ENCODE data around the gene ANGPTL2.

The ANGPTL2 gene

GRCh38 chr9:127087836-127088235 is 34.6 kb downstream of the ANGPTL2 start:
- Mint-ChIP-seq H3K9me3 (no peaks in the 10 kb centered on the region), H3K27ac (no peak overlapping the region), H3K4me1 (no peaks in the 10 kb centered on the region), H3K36me3 (peaks cover 21% of the 10 kb centered on the region), H3K4me3 (no peak overlapping the region), H3K27me3 (no peaks in the 10 kb centered on the region)
- no peak for ATAC-seq

DNA sequence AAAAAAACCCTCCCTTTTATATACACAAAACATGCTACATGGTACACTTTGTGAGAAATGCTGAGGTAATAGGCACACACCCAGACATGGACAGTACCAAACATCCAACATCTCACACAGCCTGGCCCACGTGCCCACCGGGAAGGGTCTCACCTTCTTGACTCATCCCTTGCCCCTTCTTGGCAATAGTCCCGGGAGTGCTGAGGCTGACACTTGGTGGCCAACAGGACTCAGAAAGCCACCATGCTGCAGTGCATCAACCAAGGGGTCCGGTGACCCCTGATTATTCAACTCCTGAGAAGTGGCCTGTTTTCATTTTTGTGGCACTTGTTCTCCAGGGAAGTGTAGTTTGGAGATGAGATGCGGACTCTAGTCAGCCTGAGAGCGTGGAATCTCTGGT is 35.0 kb downstream of the ANGPTL2 start:
- H3K9me3 Mint-ChIP-seq = no peaks in the 10 kb centered on the region
- no peak for ATAC-seq
- no peak overlapping the region for H3K27ac Mint-ChIP-seq
- no peaks in the 10 kb centered on the region for H3K4me1 Mint-ChIP-seq
- peaks cover 21% of the 10 kb centered on the region for H3K36me3 Mint-ChIP-seq
- H3K27me3 Mint-ChIP-seq = no peaks in the 10 kb centered on the region
- H3K4me3 Mint-ChIP-seq = no peak overlapping the region

- no peaks in the 10 kb centered on the region for H3K9me3 Mint-ChIP-seq
- H3K27me3 Mint-ChIP-seq = no peaks in the 10 kb centered on the region
- no peaks in the 10 kb centered on the region for H3K4me1 Mint-ChIP-seq
- ATAC-seq = no peak
- peaks cover 21% of the 10 kb centered on the region for H3K36me3 Mint-ChIP-seq
- H3K4me3 Mint-ChIP-seq = no peak overlapping the region
- H3K27ac Mint-ChIP-seq = no peak overlapping the region
Observed at GRCh38 chr9:127086771-127087170, 35.7 kb downstream of the ANGPTL2 start.

DNA sequence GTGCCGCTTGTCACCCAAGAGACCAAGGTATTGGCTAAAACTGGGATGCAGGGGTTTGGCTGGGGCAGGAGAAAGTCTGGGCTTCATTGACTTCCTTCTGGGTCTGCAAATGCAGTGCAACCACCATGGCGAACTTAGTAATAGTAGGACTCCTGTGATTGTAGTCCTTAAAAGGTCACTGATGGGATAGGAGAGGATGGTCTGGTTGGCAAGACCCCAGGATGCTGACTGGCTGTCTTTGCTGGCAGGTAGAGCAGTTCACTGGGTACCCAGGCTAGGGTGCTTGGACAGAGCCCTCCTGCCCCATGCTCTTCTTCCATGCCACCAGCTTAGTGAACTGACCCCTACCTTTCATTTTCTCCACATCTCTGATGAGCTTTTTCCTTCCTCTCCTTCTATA is 37.2 kb downstream of the ANGPTL2 start:
- Mint-ChIP-seq H3K36me3 (peaks cover 27% of the 10 kb centered on the region), H3K4me3 (no peak overlapping the region), H3K4me1 (no peaks in the 10 kb centered on the region), H3K9me3 (no peaks in the 10 kb centered on the region), H3K27me3 (no peaks in the 10 kb centered on the region), H3K27ac (no peak overlapping the region)
- no peak for ATAC-seq

DNA sequence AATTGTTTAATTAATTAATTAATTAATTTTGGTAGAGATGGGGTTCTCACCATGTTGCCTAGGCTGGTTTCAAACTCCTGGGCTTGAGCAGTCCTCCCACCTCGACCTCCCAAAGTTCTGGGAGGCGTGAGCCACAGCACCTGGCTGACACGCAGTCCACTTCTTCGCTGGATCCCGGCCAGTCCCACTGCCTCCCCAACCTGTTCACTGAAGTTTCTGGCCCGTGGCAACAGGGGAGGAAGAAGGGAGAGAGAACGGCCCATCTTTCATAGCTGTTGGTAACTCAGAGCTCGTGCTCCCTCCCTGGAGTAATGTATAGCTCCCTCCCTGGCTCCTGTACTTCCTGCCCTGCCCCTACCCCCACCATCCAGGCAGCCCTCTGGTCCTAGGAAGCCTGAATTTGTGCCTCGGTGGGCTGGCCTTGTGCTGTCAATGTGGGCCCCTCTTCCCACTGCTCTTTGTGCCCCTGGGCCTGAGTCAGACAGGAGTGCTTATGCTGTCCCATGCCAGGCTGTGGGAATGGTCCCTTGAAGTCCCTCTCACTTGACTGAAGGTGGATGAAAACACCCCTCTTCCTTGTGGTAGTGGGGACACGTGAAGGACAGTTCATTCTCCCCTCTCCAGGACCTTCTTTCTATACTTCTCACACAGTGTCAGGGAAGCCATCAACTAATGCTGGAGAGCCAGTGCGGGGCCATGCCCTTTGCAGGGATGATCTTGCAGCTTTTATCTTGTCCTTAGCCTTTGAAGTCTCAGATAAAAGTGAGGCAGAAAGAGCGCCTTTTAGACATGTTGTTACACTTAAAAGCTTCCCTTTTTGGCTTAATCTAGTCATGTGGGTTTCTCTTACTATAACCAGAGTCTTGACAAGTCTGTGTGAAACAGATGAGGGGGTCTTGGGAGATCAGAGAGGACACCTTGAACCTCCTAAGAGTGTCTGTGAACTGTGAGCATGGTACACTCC is 38.1 kb downstream of the ANGPTL2 start:
- no peak for ATAC-seq
- no peaks in the 10 kb centered on the region for H3K9me3 Mint-ChIP-seq
- H3K4me3 Mint-ChIP-seq = no peak overlapping the region
- H3K4me1 Mint-ChIP-seq = no peaks in the 10 kb centered on the region
- H3K27me3 Mint-ChIP-seq = no peaks in the 10 kb centered on the region
- no peak overlapping the region for H3K27ac Mint-ChIP-seq
- H3K36me3 Mint-ChIP-seq = peaks cover 33% of the 10 kb centered on the region

DNA sequence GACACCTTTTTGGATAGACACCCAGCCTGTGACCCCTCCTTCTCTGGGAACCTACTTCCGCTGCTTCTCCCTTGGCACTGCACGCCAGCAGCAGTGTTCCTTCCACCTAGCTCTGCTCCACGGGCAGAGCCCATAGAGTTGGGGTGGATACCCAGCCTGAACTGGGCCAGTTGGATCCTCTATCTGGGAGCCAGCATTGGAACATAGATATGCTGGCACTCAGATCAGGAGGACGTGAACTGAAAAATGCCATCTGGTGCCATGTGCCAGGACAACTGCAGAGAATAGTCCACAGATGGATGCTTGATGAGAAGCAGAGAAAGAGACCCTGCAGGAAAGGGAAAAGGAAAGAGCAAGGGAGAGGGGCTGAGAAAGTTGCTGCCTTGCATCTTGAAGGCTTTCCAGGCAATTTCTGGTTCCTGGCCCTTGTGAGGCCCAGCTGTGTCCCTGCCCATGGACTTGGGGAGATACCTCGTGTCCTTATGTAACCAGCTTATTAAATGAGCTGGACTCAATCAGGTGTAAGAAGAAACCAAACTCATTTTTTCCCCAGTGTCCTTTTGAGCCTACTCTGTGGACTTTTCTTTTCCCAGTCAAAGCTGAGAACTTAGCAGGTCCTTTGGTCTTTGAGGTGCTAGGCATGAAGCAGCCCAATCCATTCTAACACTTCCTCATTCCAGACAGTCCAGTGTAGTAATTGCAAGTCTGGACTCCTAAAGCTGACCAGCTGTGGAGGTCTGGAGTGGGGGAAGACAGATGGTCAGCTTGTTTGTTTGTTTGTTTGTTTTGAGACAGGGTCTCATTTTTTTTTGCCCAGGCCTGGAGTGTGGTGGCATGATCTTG is 39.1 kb downstream of the ANGPTL2 start:
- Mint-ChIP-seq H3K4me3 (no peak overlapping the region), H3K27me3 (no peaks in the 10 kb centered on the region), H3K4me1 (no peaks in the 10 kb centered on the region), H3K27ac (no peak overlapping the region), H3K9me3 (no peaks in the 10 kb centered on the region), H3K36me3 (peaks cover 39% of the 10 kb centered on the region)
- no peak for ATAC-seq

DNA sequence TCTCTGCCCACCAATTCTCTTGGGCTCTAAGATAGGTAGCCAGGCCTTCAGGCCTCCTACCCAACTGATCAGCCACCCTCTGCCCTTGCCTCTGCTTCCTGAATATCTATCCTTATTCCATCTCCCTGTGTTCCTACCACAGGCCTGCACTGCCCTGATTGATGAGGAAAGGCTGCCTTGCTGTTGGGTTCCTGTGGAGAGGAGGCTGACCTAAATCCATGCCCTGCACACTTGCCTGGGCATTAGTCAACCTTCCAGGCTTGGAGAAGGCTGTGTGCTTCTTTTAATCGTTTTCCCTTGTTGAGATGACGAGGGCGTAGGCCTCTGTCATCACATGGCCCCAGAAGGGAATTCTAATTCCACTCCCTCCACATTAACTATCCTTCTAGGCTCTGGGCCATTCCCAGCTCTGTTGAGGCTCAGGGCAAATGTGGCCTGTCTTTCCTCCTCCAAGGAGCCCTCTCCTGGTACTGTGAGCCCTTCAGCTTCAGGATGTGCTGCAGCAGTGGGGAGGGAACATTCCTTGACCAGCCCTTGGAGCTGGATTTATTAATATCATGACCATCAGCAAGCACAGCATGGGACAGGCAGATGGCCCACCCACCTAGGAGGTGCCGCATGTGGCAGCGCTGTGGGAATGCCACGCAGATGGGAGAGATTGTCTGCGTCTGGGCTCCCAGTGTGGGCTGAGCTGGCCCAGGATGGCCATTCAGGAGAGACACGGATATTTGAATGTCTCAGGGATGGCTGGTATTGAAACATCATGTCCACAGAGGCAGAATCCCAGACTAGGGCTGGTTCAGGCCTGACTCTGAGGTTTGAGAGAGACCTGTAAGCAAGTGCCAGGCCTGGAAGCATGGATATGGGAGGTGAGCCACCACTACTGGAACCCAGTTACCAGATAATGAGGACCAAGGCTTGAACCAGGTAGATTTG is 40.9 kb downstream of the ANGPTL2 start:
- H3K27ac Mint-ChIP-seq = no peak overlapping the region
- H3K4me1 Mint-ChIP-seq = no peaks in the 10 kb centered on the region
- no peaks in the 10 kb centered on the region for H3K9me3 Mint-ChIP-seq
- peaks cover 39% of the 10 kb centered on the region for H3K36me3 Mint-ChIP-seq
- ATAC-seq = no peak
- H3K27me3 Mint-ChIP-seq = no peaks in the 10 kb centered on the region
- H3K4me3 Mint-ChIP-seq = no peak overlapping the region

DNA sequence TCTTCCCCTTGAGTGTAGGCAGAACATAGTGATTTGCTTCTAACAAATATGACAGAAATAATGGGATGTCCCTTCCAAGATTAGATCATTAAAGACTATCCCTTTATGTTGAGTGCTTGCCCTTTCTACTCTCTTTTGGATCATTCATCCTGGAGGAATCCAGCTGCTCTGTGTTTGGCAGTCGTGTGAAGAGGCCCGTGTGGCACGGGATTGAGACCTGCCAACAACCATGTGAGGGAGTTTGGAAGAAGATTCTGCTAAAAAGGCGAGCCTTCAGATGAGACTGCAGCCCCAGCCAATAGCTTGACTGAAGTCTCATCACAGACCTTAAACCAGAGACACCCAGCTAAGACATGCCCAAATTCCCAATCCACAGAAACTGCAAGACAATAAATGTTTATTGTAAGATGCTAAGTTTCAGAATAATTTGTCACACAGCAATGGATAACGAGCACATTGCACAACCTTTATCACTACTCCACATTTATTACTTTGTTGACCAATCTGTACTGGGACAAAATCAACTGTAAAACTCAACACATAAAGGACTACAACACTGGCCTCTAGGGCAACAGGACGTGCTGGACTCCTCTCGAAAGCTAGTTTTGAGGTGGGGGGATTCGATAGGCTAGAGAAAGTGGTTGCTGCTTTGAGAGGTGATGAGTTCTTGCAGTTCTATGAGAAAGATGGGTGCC is 42.8 kb downstream of the ANGPTL2 start:
- Mint-ChIP-seq H3K4me1 (no peaks in the 10 kb centered on the region), H3K9me3 (no peaks in the 10 kb centered on the region), H3K27ac (no peak overlapping the region), H3K36me3 (peaks cover 38% of the 10 kb centered on the region), H3K4me3 (no peak overlapping the region), H3K27me3 (no peaks in the 10 kb centered on the region)
- no peak for ATAC-seq

GRCh38 chr9:127078988-127079387 is 43.4 kb downstream of the ANGPTL2 start:
- Mint-ChIP-seq H3K4me3 (no peak overlapping the region), H3K27me3 (no peaks in the 10 kb centered on the region), H3K9me3 (no peaks in the 10 kb centered on the region), H3K27ac (no peak overlapping the region), H3K4me1 (no peaks in the 10 kb centered on the region), H3K36me3 (peaks cover 39% of the 10 kb centered on the region)
- ATAC-seq = no peak

- Mint-ChIP-seq H3K36me3 (peaks cover 41% of the 10 kb centered on the region), H3K27ac (no peak overlapping the region), H3K27me3 (no peaks in the 10 kb centered on the region), H3K4me1 (no peaks in the 10 kb centered on the region), H3K9me3 (no peaks in the 10 kb centered on the region), H3K4me3 (no peak overlapping the region)
- no peak for ATAC-seq
Observed at GRCh38 chr9:127078336-127078735, 44.1 kb downstream of the ANGPTL2 start.

DNA sequence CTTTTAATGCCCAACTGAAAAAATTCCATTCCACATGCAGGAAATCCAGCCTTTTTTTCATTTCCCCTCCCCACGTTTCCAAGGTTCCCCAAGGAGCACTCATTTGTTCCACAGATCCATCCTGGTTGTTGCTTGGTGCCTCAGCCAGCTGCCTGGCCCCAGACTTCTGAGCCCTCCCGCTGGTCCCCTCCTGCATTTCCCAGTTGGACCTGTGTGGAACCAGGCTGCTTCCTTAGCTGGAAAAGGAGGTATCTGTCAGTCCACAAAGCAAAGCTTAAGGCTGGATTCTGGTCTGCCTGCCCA is 44.8 kb downstream of the ANGPTL2 start:
- H3K4me3 Mint-ChIP-seq = no peak overlapping the region
- H3K9me3 Mint-ChIP-seq = no peaks in the 10 kb centered on the region
- no peak for ATAC-seq
- H3K36me3 Mint-ChIP-seq = peaks cover 41% of the 10 kb centered on the region
- H3K27ac Mint-ChIP-seq = no peak overlapping the region
- no peaks in the 10 kb centered on the region for H3K4me1 Mint-ChIP-seq
- no peaks in the 10 kb centered on the region for H3K27me3 Mint-ChIP-seq

- H3K27me3 Mint-ChIP-seq = no peaks in the 10 kb centered on the region
- H3K4me3 Mint-ChIP-seq = no peak overlapping the region
- no peak for ATAC-seq
- no peak overlapping the region for H3K27ac Mint-ChIP-seq
- peaks cover 46% of the 10 kb centered on the region for H3K36me3 Mint-ChIP-seq
- H3K4me1 Mint-ChIP-seq = no peaks in the 10 kb centered on the region
- no peaks in the 10 kb centered on the region for H3K9me3 Mint-ChIP-seq
Observed at GRCh38 chr9:127076860-127077643, 45.4 kb downstream of the ANGPTL2 start.

- peaks cover 9% of the 10 kb centered on the region for H3K9me3 Mint-ChIP-seq
- H3K4me1 Mint-ChIP-seq = no peaks in the 10 kb centered on the region
- H3K36me3 Mint-ChIP-seq = peaks cover 53% of the 10 kb centered on the region
- H3K4me3 Mint-ChIP-seq = no peak overlapping the region
- no peak for ATAC-seq
- H3K27me3 Mint-ChIP-seq = no peaks in the 10 kb centered on the region
- H3K27ac Mint-ChIP-seq = no peak overlapping the region
Observed at GRCh38 chr9:127075624-127076372, 46.6 kb downstream of the ANGPTL2 start.

Data from stimulated activated memory B cell treated with anti-CD40 and anti-IgM and Interleukin-4, amounts not matched to agents 10 μg/mL and 1 μg/mL and 100 μg/mL, for 72 hours (primary cell).